AG10803 (cell line): Measurements from ENCODE around the gene CST8.

Experiments used
- DNase-seq: peaks from one replicate; pipeline ENCODE4 v3.0.0; 2010; ENCODE audit warnings: low read depth
- H3K4me3 ChIP-seq: 2 replicates; pipeline ENCODE4 v1.5.1; 2011; ENCODE audit warnings: mild to moderate bottlenecking, low read length, control low read depth
- TF ChIP-seq, protein P1 (sequence below): conservative IDR thresholded peaks from 2 replicates; pipeline ENCODE4 v1.5.1; 2011; ENCODE audit warnings: mild to moderate bottlenecking, low read length, control low read depth, inconsistent platforms

The CST8 gene

DNA sequence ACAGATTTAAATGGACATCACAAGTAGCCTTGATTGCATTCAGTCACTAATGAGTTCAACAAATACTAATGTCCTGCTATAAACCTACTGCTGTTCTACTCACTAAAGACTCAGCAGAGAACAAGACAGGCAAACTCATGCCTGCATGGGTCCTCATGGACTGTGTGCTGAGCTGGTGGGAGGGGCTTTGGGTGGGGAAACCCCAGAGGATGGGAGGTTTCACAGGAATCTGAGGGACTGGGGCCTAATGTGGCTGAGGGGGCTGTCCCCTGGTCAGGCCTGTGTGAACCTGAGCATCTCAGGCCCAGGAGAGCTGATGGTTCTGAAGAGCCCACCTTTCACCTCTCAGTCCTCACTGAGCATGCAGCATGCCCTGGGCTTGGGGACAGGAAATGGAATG is 1.4 kb downstream of the CST8 start:
- H3K4me3 ChIP-seq, result no peak overlapping the region
- TF ChIP-seq, protein P1, sequence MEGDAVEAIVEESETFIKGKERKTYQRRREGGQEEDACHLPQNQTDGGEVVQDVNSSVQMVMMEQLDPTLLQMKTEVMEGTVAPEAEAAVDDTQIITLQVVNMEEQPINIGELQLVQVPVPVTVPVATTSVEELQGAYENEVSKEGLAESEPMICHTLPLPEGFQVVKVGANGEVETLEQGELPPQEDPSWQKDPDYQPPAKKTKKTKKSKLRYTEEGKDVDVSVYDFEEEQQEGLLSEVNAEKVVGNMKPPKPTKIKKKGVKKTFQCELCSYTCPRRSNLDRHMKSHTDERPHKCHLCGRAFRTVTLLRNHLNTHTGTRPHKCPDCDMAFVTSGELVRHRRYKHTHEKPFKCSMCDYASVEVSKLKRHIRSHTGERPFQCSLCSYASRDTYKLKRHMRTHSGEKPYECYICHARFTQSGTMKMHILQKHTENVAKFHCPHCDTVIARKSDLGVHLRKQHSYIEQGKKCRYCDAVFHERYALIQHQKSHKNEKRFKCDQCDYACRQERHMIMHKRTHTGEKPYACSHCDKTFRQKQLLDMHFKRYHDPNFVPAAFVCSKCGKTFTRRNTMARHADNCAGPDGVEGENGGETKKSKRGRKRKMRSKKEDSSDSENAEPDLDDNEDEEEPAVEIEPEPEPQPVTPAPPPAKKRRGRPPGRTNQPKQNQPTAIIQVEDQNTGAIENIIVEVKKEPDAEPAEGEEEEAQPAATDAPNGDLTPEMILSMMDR, result no peak
- no peak for DNase-seq

DNA sequence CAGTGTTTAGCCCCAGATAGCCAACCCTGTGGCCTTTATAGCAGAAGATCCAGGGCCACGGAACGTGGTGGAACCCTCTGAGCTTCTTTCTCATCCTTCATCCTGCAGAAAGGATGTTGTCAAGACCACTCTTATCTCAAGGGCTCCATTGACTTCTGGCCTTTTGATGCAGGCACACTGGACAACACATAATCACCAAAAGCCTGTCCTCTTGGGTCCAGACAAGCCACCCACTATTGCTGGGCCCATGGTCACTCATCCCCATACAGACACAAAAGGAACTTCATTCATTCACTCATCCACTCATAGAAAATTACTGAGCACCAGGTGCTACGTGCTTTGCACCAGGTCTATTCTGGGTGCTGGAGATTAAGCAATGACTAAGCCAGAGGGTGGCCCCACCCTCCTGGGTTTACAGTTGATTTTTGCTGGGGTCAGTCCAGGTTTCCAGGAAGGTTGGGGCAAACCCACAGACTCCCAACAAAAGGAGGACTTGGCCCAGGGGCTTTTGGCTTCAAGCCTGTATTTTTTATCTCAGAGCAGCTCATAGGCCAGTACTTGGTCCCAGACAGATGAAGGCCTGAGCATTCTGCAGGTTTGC is 2.4 kb downstream of the CST8 start:
- TF ChIP-seq, protein P1, result no peak
- DNase-seq, result no peak
- no peak overlapping the region for H3K4me3 ChIP-seq

DNA sequence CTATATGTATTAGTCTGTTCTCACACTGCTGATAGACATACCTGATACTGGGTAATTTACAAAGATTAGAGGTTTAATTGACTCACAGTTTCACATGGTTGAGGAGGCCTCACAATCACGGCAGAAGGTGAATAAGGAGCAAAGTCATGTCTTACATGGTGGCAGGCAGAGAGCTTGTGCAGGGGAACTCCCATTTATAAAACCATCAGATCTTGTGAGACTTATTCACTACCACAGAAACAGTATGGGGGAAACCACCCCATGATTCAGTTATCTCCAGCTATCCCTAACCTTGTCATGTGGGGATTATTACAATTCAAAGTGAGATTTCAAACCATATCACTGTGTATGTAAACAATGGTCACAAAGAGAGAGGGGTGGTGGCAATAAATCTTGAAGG is 6.6 kb downstream of the CST8 start:
- TF ChIP-seq, protein P1, result no peak
- DNase-seq, result no peak
- no peak overlapping the region for H3K4me3 ChIP-seq

DNA sequence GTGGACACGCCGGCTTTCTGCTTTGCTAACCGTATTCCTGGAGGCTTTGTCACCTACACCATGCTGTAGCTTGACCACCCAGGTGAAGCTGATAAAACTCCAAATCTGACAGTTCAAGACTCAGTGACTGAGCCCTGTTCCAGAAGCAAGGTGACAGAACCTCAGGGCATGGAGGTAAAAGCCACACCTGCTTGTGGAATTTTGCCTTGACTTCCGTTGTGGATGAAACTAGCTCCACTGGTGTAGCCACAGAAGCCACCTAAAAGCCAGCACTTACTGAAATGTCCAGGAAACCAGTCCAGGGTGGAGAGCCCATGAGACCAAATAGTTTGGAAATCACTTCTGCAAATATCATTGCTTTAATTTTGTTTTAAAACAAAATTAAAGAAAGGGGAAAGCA is 11.0 kb downstream of the CST8 start:
- TF ChIP-seq, protein P1, result no peak
- DNase-seq, result no peak
- H3K4me3 ChIP-seq, result no peak overlapping the region

DNA sequence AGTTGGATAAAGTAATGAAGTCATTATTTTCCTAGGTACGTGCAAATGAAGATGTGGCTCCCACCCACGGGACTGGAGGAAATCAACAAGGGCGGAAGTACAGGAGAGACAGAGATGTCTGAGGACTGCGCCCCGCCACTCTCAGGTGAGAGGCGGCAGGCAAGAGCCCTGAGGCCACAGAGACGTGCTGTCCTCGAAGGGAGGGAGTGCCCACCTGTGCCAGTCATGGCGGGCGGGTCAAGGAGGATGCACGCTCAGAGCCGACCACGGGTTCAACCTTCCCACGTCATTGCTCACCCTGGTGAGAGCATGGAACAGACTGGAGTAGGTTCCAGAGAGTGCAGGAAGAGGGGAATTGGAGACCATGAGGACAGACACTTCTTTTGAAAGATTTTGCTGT is 12.7 kb downstream of the CST8 start:
- TF ChIP-seq, protein P1, result no peak
- H3K4me3 ChIP-seq, result no peak overlapping the region

DNA sequence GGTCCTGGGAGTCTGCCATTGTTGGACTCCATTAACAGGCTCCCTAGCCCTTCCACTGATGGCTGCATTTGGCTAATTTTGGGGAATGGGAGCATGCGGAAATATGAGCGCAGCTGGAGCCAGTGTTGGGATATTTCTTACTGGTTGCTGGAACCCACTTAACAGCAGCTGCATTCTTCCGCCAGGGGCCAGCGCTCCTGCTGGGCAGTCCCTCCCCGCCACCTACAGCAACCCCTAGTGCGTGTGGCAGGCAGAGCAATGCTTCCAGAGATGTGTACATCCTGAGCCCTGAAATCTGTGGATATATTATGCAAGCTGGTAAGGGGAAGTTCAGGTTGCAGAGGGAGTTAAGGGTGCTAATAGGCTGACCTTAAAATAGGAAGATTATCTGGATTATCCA is 16.4 kb downstream of the CST8 start:
- TF ChIP-seq, protein P1, result no peak
- H3K4me3 ChIP-seq, result no peak overlapping the region
- no peak for DNase-seq

More for the DNA sequence above, 12.7 kb downstream of the CST8 start:
- no peak for DNase-seq

DNA sequence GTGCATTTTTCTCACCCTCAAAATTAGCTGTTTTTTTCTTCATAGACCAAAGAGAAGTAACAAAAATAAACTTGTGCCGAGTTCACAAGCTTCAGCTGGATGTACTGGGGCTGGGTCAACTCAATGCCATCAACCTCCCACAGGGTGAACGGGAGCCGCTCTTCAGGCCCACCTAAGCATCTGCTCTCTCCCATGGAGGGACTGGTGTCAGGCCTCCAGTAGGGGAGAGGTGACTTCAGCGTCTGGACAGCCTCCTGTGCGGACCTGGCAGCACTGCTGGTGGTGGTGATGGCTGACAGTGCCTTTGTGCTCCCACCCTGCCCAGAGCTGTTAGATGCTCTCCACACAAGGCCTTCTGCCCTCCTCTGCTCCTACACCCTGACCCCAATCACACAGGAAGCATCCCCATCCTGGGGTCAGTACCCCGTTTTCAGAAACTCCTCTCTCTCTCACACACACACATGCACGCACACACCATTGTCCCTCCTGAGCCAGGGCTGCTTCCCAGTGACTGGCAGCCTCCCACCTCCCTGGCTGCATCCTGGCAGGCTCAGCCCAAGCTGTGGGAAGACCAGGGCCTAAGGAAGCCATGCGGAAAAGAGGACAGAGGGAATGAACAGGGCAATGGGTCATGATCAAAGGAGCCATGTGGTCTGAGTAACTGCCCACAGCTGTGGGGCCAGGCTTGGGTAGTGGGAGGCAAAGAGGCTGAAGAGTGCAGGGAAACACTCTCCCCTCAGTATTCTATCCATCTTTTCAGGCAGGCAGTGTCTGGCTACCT is 17.7 kb downstream of the CST8 start:
- TF ChIP-seq, protein P1, result no peak
- DNase-seq, result no peak

More for the DNA sequence above, 17.7 kb downstream of the CST8 start:
- H3K4me3 ChIP-seq, result no peak overlapping the region
